Activated CD8-positive, alpha-beta T cell treated with anti-CD3 and anti-CD28 coated beads, Interleukin-2, amount 10 ng/mL, durations not matched to agents 7 days and 5 days (primary cell): Measurements from ENCODE around the gene MYL3. TPM values are rescaled to one million over a fixed set of nuclear protein-coding genes. Genes with fewer than 3 reads are reported as not detected.

Experiments
- ATAC-seq: fragments of 150-1000 bp; cut with Tn5 transposase; one replicate; pipeline ENCODE4 v1.10.0; 2021; ENCODE audit warnings: moderate library complexity
- CTCF ChIA-PET: fragments of 350-600 bp; sonication (Branson Sonifier 250); formaldehyde crosslinking; loops from one replicate; lab custom pipeline; 2021; ENCODE audit warnings: antibody characterized with exemption; lab: Charles Lee
- POLR2A ChIA-PET: fragments of 350-600 bp; sonication (Branson Sonifier 250); formaldehyde crosslinking; loops from one replicate; lab custom pipeline; 2021; ENCODE audit warnings: antibody characterized with exemption; lab: Charles Lee
- DNase-seq: peaks from one replicate; pipeline ENCODE4 v3.0.0-alpha.2; 2020
- H3K27ac Mint-ChIP-seq: one replicate; pipeline ENCODE4 v1.8.0; 2021; ENCODE audit warnings: mild to moderate bottlenecking, mixed read lengths
- H3K27me3 Mint-ChIP-seq: one replicate; pipeline ENCODE4 v1.8.0; 2021; ENCODE audit warnings: low read depth, mixed read lengths
- H3K36me3 Mint-ChIP-seq: one replicate; pipeline ENCODE4 v1.8.0; 2021; ENCODE audit warnings: low read depth, mixed read lengths
- H3K4me1 Mint-ChIP-seq: one replicate; pipeline ENCODE4 v1.8.0; 2021; ENCODE audit warnings: low read depth, mixed read lengths
- H3K4me3 Mint-ChIP-seq: one replicate; pipeline ENCODE4 v1.8.0; 2021; ENCODE audit warnings: mild to moderate bottlenecking, mixed read lengths
- H3K9me3 Mint-ChIP-seq: one replicate; pipeline ENCODE4 v1.8.0; 2022; ENCODE audit warnings: mixed read lengths; ENCODE audit not compliant: insufficient read depth
- total RNA-seq, 2 experiments: library from RNA; stranded (reverse); gene quantifications; one replicate each; pipeline ENCODE4 v1.2.3, GENCODE V29; 2021

The MYL3 gene
- total RNA-seq, 2 experiments from 2014 or later, result not detected

GRCh38 chr3:46869440-46869839, 6.2 kb upstream of the MYL3 start:
- Mint-ChIP-seq H3K27ac (no peak overlapping the region), H3K27me3 (peaks cover 5% of the 10 kb centered on the region), H3K36me3 (no peaks in the 10 kb centered on the region), H3K9me3 (no peaks in the 10 kb centered on the region), H3K4me3 (no peak overlapping the region), H3K4me1 (peaks cover 2% of the 10 kb centered on the region)
- ChIA-PET CTCF (interaction anchor here (0.6 to 1.4 kb wide), 2 partner anchors 25 to 40 kb away, joined by 3 to 4 read pairs; no protein-coding TSS in a partner anchor), POLR2A (no interaction called here)
- no peak for ATAC-seq
- no peak for DNase-seq

- DNase-seq (no peak), ATAC-seq (no peak)
- POLR2A ChIA-PET, result no interaction called here
- Mint-ChIP-seq H3K27me3 (peaks cover 3% of the 10 kb centered on the region), H3K9me3 (no peaks in the 10 kb centered on the region), H3K27ac (no peak overlapping the region), H3K4me3 (no peak overlapping the region), H3K36me3 (no peaks in the 10 kb centered on the region), H3K4me1 (peaks cover 2% of the 10 kb centered on the region)
- CTCF ChIA-PET, result interaction anchor here (0.6 to 1.4 kb wide), 2 partner anchors 26 to 41 kb away, joined by 3 to 4 read pairs; no protein-coding TSS in a partner anchor
Observed at GRCh38 chr3:46868948-46869347, 5.7 kb upstream of the MYL3 start.

- Mint-ChIP-seq H3K27ac (no peak overlapping the region), H3K36me3 (no peaks in the 10 kb centered on the region), H3K4me3 (no peak overlapping the region), H3K4me1 (no peaks in the 10 kb centered on the region), H3K9me3 (no peaks in the 10 kb centered on the region), H3K27me3 (peaks cover 3% of the 10 kb centered on the region)
- ATAC-seq, result no peak
- ChIA-PET POLR2A (no interaction called here), CTCF (interaction anchor here (1.4 to 1.5 kb wide), 2 partner anchors 9 to 26 kb away, joined by 3 to 4 read pairs; no protein-coding TSS in a partner anchor)
- DNase-seq, result no peak
Observed at GRCh38 chr3:46868287-46868686, 5.0 kb upstream of the MYL3 start.

GRCh38 chr3:46867550-46867898, 4.3 kb upstream of the MYL3 start:
- ATAC-seq (no peak), DNase-seq (no peak)
- no peaks in the 10 kb centered on the region for H3K27me3 Mint-ChIP-seq
- no peaks in the 10 kb centered on the region for H3K36me3 Mint-ChIP-seq
- no peak overlapping the region for H3K4me3 Mint-ChIP-seq
- POLR2A ChIA-PET, result no interaction called here
- no peaks in the 10 kb centered on the region for H3K4me1 Mint-ChIP-seq
- H3K9me3 Mint-ChIP-seq, result no peaks in the 10 kb centered on the region
- CTCF ChIA-PET, result interaction anchor here (0.7 to 1.5 kb wide), 6 partner anchors 8 to 165 kb away, joined by 3 to 7 read pairs (median 4); no protein-coding TSS in a partner anchor
- H3K27ac Mint-ChIP-seq, result no peak overlapping the region

- ChIA-PET CTCF (interaction anchor here (0.7 to 1.6 kb wide), 14 partner anchors 7 to 457 kb away, joined by 3 to 7 read pairs (median 3); partner anchors contain the start of gene PTH1R), POLR2A (no interaction called here)
- DNase-seq (peak; percentile 83), ATAC-seq (peak; percentile 60)
- Mint-ChIP-seq H3K4me1 (no peaks in the 10 kb centered on the region), H3K9me3 (no peaks in the 10 kb centered on the region), H3K36me3 (no peaks in the 10 kb centered on the region), H3K4me3 (no peak overlapping the region), H3K27me3 (no peaks in the 10 kb centered on the region), H3K27ac (no peak overlapping the region)
Observed at GRCh38 chr3:46866720-46867549, 3.7 kb upstream of the MYL3 start.

GRCh38 chr3:46866032-46866595, 2.9 kb upstream of the MYL3 start:
- no peak for DNase-seq

GRCh38 chr3:46865546-46865945, 2.3 kb upstream of the MYL3 start:
- no peak overlapping the region for H3K27ac Mint-ChIP-seq
- ATAC-seq, result no peak

More at GRCh38 chr3:46866032-46866595, 2.9 kb upstream of the MYL3 start:
- POLR2A ChIA-PET, result no interaction called here
- no peaks in the 10 kb centered on the region for H3K36me3 Mint-ChIP-seq
- H3K4me3 Mint-ChIP-seq, result no peak overlapping the region
- H3K9me3 Mint-ChIP-seq, result no peaks in the 10 kb centered on the region
- ATAC-seq, result no peak
- H3K27ac Mint-ChIP-seq, result no peak overlapping the region
- no peaks in the 10 kb centered on the region for H3K4me1 Mint-ChIP-seq
- CTCF ChIA-PET, result interaction anchor here (0.7 to 1.6 kb wide), 10 partner anchors 11 to 458 kb away, joined by 3 to 6 read pairs (median 3); partner anchors contain the start of gene PTH1R
- H3K27me3 Mint-ChIP-seq, result no peaks in the 10 kb centered on the region

GRCh38 chr3:46865031-46865507, 1.8 kb upstream of the MYL3 start:
- no peak overlapping the region for H3K4me3 Mint-ChIP-seq
- DNase-seq (no peak), ATAC-seq (no peak)
- H3K9me3 Mint-ChIP-seq, result no peaks in the 10 kb centered on the region
- H3K36me3 Mint-ChIP-seq, result no peaks in the 10 kb centered on the region
- POLR2A ChIA-PET, result no interaction called here
- no peaks in the 10 kb centered on the region for H3K27me3 Mint-ChIP-seq
- H3K27ac Mint-ChIP-seq, result no peak overlapping the region
- CTCF ChIA-PET, result interaction anchor here (0.8 to 0.9 kb wide), 2 partner anchors 8 to 133 kb away, joined by 3 read pairs; no protein-coding TSS in a partner anchor
- no peaks in the 10 kb centered on the region for H3K4me1 Mint-ChIP-seq

More at GRCh38 chr3:46865546-46865945, 2.3 kb upstream of the MYL3 start:
- CTCF ChIA-PET, result interaction anchor here (0.9 to 1.6 kb wide), 6 partner anchors 12 to 458 kb away, joined by 3 to 5 read pairs (median 3); partner anchors contain the start of gene PTH1R
- no peaks in the 10 kb centered on the region for H3K9me3 Mint-ChIP-seq
- no peak for DNase-seq
- no peaks in the 10 kb centered on the region for H3K27me3 Mint-ChIP-seq
- POLR2A ChIA-PET, result no interaction called here
- no peaks in the 10 kb centered on the region for H3K36me3 Mint-ChIP-seq
- H3K4me1 Mint-ChIP-seq, result no peaks in the 10 kb centered on the region
- no peak overlapping the region for H3K4me3 Mint-ChIP-seq

- Mint-ChIP-seq H3K9me3 (no peaks in the 10 kb centered on the region), H3K27ac (no peak overlapping the region), H3K4me3 (no peak overlapping the region), H3K4me1 (no peaks in the 10 kb centered on the region), H3K36me3 (no peaks in the 10 kb centered on the region), H3K27me3 (no peaks in the 10 kb centered on the region)
- DNase-seq (no peak), ATAC-seq (no peak)
- ChIA-PET CTCF (interaction anchor here (0.8 to 1.0 kb wide), 3 partner anchors 9 to 45 kb away, joined by 3 read pairs; no protein-coding TSS in a partner anchor), POLR2A (no interaction called here)
Observed at GRCh38 chr3:46864061-46864881, 1.0 kb upstream of the MYL3 start.

- H3K4me1 Mint-ChIP-seq, result no peaks in the 10 kb centered on the region
- no peaks in the 10 kb centered on the region for H3K9me3 Mint-ChIP-seq
- ChIA-PET CTCF (interaction anchor here (1.0 kb wide), 1 partner anchor 467 kb away, joined by 5 read pairs; no protein-coding TSS in a partner anchor), POLR2A (no interaction called here)
- no peaks in the 10 kb centered on the region for H3K36me3 Mint-ChIP-seq
- no peak for DNase-seq
- no peak overlapping the region for H3K27ac Mint-ChIP-seq
- no peaks in the 10 kb centered on the region for H3K27me3 Mint-ChIP-seq
- no peak for ATAC-seq
- H3K4me3 Mint-ChIP-seq, result no peak overlapping the region
Observed at GRCh38 chr3:46862369-46863025, 747 bp downstream of the MYL3 start.
